SK-N-SH (cell line): ENCODE data around the gene HAT1. TPM values are rescaled to one million over a fixed set of nuclear protein-coding genes. Genes with fewer than 3 reads are reported as not detected.

Experiments
- CTCF ChIA-PET: fragments of 300-600, 350-600 bp; formaldehyde crosslinking; extraction: SDS; loops from one replicate; lab custom pipeline; 2021; lab: Yijun Ruan, JAX
- POLR2A ChIA-PET: fragments of 350-600 bp; sonication (Branson Sonifier 250); formaldehyde crosslinking; extraction: SDS; loops from one replicate; lab custom pipeline; 2020; ENCODE audit warnings: antibody characterized with exemption, inconsistent platforms; lab: Yijun Ruan, JAX
- DNase-seq: peaks from one replicate; pipeline ENCODE4 v3.0.0; 2012
- H2AFZ ChIP-seq: fragments of 200-600 bp; sonication (generic); 2 replicates; pipeline ENCODE4 v1.8.1; 2016; ENCODE audit warnings: antibody characterized with exemption, mild to moderate bottlenecking, low read depth
- H3F3A ChIP-seq: fragments of 200-600 bp; sonication (generic); replicated peaks from 2 replicates; pipeline ENCODE3; 2016; ENCODE audit warnings: antibody characterized with exemption, mild to moderate bottlenecking; ENCODE audit not compliant: insufficient read depth
- H3K27ac ChIP-seq, 2 experiments: fragments of 200-500 bp in 1 of 2; fragments of 200-600 bp in 1 of 2; sonication (Bioruptor generic) in 1 of 2; sonication (generic), shearing (Covaris generic) in 1 of 2; 2 replicates each; pipeline versions ENCODE4 v1.5.1 to v1.6.1; 2014 to 2016; ENCODE audit warnings: low read depth in 2 of 2, inconsistent platforms in 1 of 2, low read length in 1 of 2, mild to moderate bottlenecking in 1 of 2, mixed read lengths in 1 of 2
- H3K27me3 ChIP-seq: fragments of 200-600 bp; sonication (generic), shearing (Covaris generic); 2 replicates; pipeline ENCODE4 v1.6.1; 2016; ENCODE audit warnings: mixed run types; ENCODE audit not compliant: insufficient read depth
- H3K36me3 ChIP-seq, 2 experiments: fragments of 200-500 bp in 1 of 2; fragments of 200-600 bp in 1 of 2; sonication (Bioruptor generic) in 1 of 2; sonication (generic) in 1 of 2; replicated peaks in 1 of 2; 2 replicates each; pipeline versions ENCODE3 to v1.5.1; 2014 to 2016; ENCODE audit warnings: low read length in 1 of 2, mild to moderate bottlenecking in 1 of 2; ENCODE audit not compliant: insufficient read depth in 2 of 2, control insufficient read depth in 1 of 2
- H3K4me1 ChIP-seq, 2 experiments: fragments of 200-500 bp in 1 of 2; fragments of 200-600 bp in 1 of 2; sonication (Bioruptor generic) in 1 of 2; sonication (generic), shearing (Covaris generic) in 1 of 2; 2 replicates each; pipeline versions ENCODE4 v1.5.1 to v1.6.1; 2014 to 2016; ENCODE audit warnings: low read depth in 1 of 2, low read length in 1 of 2, mixed run types in 1 of 2; ENCODE audit not compliant: insufficient read depth in 2 of 2, control insufficient read depth in 1 of 2
- H3K4me2 ChIP-seq: fragments of 200-600 bp; sonication (generic), shearing (Covaris generic); 2 replicates; pipeline ENCODE4 v1.6.1; 2017; ENCODE audit warnings: mixed run types
- H3K4me3 ChIP-seq, 2 experiments: fragments of 200-500 bp in 1 of 2; fragments of 200-600 bp in 1 of 2; sonication (Bioruptor generic) in 1 of 2; sonication (generic), shearing (Covaris generic) in 1 of 2; 2 replicates each; pipeline versions ENCODE4 v1.5.1 to v1.8.1; 2014 to 2016; ENCODE audit warnings: low read depth in 2 of 2, inconsistent platforms in 1 of 2, low read length in 1 of 2, mild to moderate bottlenecking in 1 of 2, mixed read lengths in 1 of 2, moderate library complexity in 1 of 2
- H3K79me2 ChIP-seq: fragments of 200-600 bp; sonication (generic); 2 replicates; pipeline ENCODE4 v1.8.1; 2017; ENCODE audit warnings: mild to moderate bottlenecking; ENCODE audit not compliant: insufficient read depth
- H3K9ac ChIP-seq: fragments of 200-600 bp; sonication (generic); 2 replicates; pipeline ENCODE4 v1.6.1; 2017; ENCODE audit warnings: mixed run types
- H3K9me2 ChIP-seq: fragments of 200-600 bp; sonication (generic); 2 replicates; pipeline ENCODE4 v1.6.1; 2017; ENCODE audit warnings: mixed run types
- H3K9me3 ChIP-seq: fragments of 200-600 bp; sonication (generic); 2 replicates; pipeline ENCODE4 v1.6.1; 2017; ENCODE audit warnings: mixed run types, mild to moderate bottlenecking, moderate library complexity
- H4K20me1 ChIP-seq: fragments of 200-600 bp; sonication (generic); 2 replicates; pipeline ENCODE4 v1.6.1; 2017; ENCODE audit warnings: mild to moderate bottlenecking, mixed run types; ENCODE audit not compliant: insufficient read depth
- CHD2 ChIP-seq: fragments of 150-350 bp; IDR thresholded peaks from 2 replicates; pipeline ENCODE4 v1.6.1; 2018; ENCODE audit warnings: low read length; ENCODE audit not compliant: partially characterized antibody
- FOXM1 ChIP-seq: IDR thresholded peaks from 2 replicates; pipeline ENCODE4 v1.4.0; 2012; ENCODE audit warnings: low read depth, mild to moderate bottlenecking
- GABPA ChIP-seq: IDR thresholded peaks from 2 replicates; pipeline ENCODE4 v1.4.0; 2012; ENCODE audit warnings: low read depth, mild to moderate bottlenecking
- GATA2 ChIP-seq: sonication (generic); formaldehyde crosslinking; IDR thresholded peaks from 2 replicates; pipeline ENCODE4 v1.5.0; 2020; ENCODE audit warnings: mild to moderate bottlenecking, missing genetic modification reagents
- MEF2A ChIP-seq: IDR thresholded peaks from 2 replicates; pipeline ENCODE4 v1.4.0; 2012; ENCODE audit warnings: low read depth, borderline replicate concordance
- NFIC ChIP-seq: IDR thresholded peaks from 2 replicates; pipeline ENCODE4 v1.4.0; 2012; ENCODE audit warnings: borderline replicate concordance
- NRF1 ChIP-seq: IDR thresholded peaks from 2 replicates; pipeline ENCODE4 v1.6.1; 2012; ENCODE audit warnings: low read depth, mild to moderate bottlenecking, low read length
- RCOR1 ChIP-seq: fragments of 150-350 bp; IDR thresholded peaks from 2 replicates; pipeline ENCODE4 v1.6.1; 2017; ENCODE audit warnings: antibody characterized with exemption, low read length
- RXRA ChIP-seq: IDR thresholded peaks from 2 replicates; pipeline ENCODE4 v1.4.0; 2012; ENCODE audit warnings: low read depth, mild to moderate bottlenecking, borderline replicate concordance
- SMC3 ChIP-seq: IDR thresholded peaks from 2 replicates; pipeline ENCODE4 v1.6.1; 2012; ENCODE audit warnings: low read depth, low read length, improper control_type of control experiment
- TAF1 ChIP-seq: IDR thresholded peaks from 2 replicates; pipeline ENCODE4 v1.6.1; 2012; ENCODE audit warnings: low read depth, mild to moderate bottlenecking, low read length, moderate library complexity, borderline replicate concordance
- YY1 ChIP-seq: IDR thresholded peaks from 2 replicates; pipeline ENCODE4 v1.4.0; 2012; ENCODE audit warnings: low read depth, mild to moderate bottlenecking
- WGBS: methylation state at CpG from one replicate; pipeline ENCODE4 v1.1.6; 2017; ENCODE audit warnings: low lambda C conversion rate; 5-methylcytosine and 5-hydroxymethylcytosine counted together
- polyA plus RNA-seq, 3 experiments: library from polyadenylated mRNA; depleted of rRNA; stranded (reverse); fragments of >200 nt; gene quantifications; 2 replicates each; pipeline ENCODE4 v1.2.3, GENCODE V29; 2012
- TF ChIP-seq, protein P1 (sequence below): fragments of 150-350 bp; IDR thresholded peaks from 2 replicates; pipeline ENCODE4 v1.6.1; 2017; ENCODE audit warnings: antibody characterized with exemption, low read length, low read depth, borderline replicate concordance
- TF ChIP-seq, protein P2 (sequence below): fragments of 200-600 bp; sonication (generic); IDR thresholded peaks from 2 replicates; pipeline ENCODE4 v1.6.1; 2017; ENCODE audit warnings: antibody characterized with exemption, mild to moderate bottlenecking, moderate library complexity
- TF ChIP-seq, protein P3 (sequence below): IDR thresholded peaks from 2 replicates; pipeline ENCODE4 v1.6.1; 2012; ENCODE audit warnings: mild to moderate bottlenecking, low read depth, low read length, moderate library complexity

HAT1 gene
- polyA plus RNA-seq, 1 of the 3 experiments (the other 2 are of a cell fraction), result 18.6 TPM

DNA sequence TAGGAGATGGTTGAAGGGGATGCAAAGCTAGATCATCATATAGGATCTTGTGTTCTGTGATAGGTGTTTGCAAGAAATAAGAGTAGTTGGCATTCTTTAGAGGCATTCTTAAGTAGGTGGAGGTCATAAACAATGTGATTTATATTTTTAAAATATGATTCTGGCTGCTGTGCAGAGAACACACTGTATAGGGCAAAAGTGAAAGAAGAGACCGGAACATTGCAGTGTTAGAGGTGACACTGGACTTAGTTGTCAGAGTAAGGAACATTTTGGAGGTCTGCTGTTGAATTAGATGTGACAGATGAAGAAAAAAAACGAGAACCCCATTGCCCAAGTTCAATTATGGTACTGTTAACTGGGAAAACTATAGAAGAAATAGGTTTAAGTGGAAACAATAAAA lies 37.7 kb downstream of the HAT1 start:
- Histone ChIP-seq H4K20me1 (no peaks in the 10 kb centered on the region), H3K9me3 (no peaks in the 10 kb centered on the region), H3K9ac (no peak overlapping the region), H3K27me3 (no peaks in the 10 kb centered on the region), H3K9me2 (no peaks in the 10 kb centered on the region), H3K36me3 (peaks cover 0 to 7% of the 10 kb centered on the region in 2 experiments), H3K4me2 (no peak overlapping the region), H3K27ac (no peak overlapping the region), H2AFZ (no peak overlapping the region)
- no peak for DNase-seq
- POLR2A ChIA-PET, result no interaction called here
- WGBS, result 90% methylated on average over 2 of the region's 2 CpGs
- TF ChIP-seq RXRA, result no peak
- TF ChIP-seq, all 33 proteins: peak for 0
- Histone ChIP-seq H3K79me2 (peaks cover 10% of the 10 kb centered on the region; the same call in 1 of the 2 replicates), H3F3A (no peaks in the 10 kb centered on the region), H3K4me1 (no peaks in the 10 kb centered on the region; a peak in 1 of 4 replicates), H3K4me3 (no peak overlapping the region)
- CTCF ChIA-PET, result no interaction called here

DNA sequence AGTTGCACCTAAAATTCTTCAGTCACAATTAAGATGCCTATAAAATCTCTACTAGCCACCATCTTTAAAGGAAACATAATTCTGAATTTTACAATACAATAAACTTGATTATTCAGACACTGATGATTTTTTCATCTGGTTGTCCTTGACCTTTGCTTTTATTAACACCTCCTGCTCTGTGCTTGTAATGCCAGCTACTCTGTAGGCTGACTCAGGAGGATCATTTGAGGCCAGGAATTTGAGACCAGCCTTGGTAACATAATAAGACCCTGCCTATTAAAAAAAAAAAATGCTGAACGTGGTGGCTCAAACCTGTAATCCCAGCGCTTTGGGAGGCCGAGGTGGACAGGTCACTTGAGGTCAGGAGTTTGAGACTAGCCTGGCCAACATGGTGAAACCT lies 38.3 kb downstream of the HAT1 start:
- H3K4me3 ChIP-seq, result no peak overlapping the region
- peaks cover 3 to 4% of the 10 kb centered on the region in 2 experiments for H3K36me3 ChIP-seq
- no peak overlapping the region for H3K4me2 ChIP-seq
- no peaks in the 10 kb centered on the region for H3K27me3 ChIP-seq
- WGBS, result 95% methylated on average over 3 of the region's 3 CpGs
- POLR2A ChIA-PET, result no interaction called here
- DNase-seq, result no peak
- peaks cover 10% of the 10 kb centered on the region; the same call in 1 of the 2 replicates for H3K79me2 ChIP-seq
- H3K9me2 ChIP-seq, result no peaks in the 10 kb centered on the region
- H2AFZ ChIP-seq, result no peak overlapping the region
- no peak for TF ChIP-seq RCOR1
- TF ChIP-seq, protein P1, sequence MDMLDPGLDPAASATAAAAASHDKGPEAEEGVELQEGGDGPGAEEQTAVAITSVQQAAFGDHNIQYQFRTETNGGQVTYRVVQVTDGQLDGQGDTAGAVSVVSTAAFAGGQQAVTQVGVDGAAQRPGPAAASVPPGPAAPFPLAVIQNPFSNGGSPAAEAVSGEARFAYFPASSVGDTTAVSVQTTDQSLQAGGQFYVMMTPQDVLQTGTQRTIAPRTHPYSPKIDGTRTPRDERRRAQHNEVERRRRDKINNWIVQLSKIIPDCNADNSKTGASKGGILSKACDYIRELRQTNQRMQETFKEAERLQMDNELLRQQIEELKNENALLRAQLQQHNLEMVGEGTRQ, result no peak
- TF ChIP-seq, protein P2, sequence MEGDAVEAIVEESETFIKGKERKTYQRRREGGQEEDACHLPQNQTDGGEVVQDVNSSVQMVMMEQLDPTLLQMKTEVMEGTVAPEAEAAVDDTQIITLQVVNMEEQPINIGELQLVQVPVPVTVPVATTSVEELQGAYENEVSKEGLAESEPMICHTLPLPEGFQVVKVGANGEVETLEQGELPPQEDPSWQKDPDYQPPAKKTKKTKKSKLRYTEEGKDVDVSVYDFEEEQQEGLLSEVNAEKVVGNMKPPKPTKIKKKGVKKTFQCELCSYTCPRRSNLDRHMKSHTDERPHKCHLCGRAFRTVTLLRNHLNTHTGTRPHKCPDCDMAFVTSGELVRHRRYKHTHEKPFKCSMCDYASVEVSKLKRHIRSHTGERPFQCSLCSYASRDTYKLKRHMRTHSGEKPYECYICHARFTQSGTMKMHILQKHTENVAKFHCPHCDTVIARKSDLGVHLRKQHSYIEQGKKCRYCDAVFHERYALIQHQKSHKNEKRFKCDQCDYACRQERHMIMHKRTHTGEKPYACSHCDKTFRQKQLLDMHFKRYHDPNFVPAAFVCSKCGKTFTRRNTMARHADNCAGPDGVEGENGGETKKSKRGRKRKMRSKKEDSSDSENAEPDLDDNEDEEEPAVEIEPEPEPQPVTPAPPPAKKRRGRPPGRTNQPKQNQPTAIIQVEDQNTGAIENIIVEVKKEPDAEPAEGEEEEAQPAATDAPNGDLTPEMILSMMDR, result no peak
- no peak for TF ChIP-seq MEF2A
- no peak for TF ChIP-seq NRF1
- TF ChIP-seq SMC3, result no peak
- TF ChIP-seq, protein P3, sequence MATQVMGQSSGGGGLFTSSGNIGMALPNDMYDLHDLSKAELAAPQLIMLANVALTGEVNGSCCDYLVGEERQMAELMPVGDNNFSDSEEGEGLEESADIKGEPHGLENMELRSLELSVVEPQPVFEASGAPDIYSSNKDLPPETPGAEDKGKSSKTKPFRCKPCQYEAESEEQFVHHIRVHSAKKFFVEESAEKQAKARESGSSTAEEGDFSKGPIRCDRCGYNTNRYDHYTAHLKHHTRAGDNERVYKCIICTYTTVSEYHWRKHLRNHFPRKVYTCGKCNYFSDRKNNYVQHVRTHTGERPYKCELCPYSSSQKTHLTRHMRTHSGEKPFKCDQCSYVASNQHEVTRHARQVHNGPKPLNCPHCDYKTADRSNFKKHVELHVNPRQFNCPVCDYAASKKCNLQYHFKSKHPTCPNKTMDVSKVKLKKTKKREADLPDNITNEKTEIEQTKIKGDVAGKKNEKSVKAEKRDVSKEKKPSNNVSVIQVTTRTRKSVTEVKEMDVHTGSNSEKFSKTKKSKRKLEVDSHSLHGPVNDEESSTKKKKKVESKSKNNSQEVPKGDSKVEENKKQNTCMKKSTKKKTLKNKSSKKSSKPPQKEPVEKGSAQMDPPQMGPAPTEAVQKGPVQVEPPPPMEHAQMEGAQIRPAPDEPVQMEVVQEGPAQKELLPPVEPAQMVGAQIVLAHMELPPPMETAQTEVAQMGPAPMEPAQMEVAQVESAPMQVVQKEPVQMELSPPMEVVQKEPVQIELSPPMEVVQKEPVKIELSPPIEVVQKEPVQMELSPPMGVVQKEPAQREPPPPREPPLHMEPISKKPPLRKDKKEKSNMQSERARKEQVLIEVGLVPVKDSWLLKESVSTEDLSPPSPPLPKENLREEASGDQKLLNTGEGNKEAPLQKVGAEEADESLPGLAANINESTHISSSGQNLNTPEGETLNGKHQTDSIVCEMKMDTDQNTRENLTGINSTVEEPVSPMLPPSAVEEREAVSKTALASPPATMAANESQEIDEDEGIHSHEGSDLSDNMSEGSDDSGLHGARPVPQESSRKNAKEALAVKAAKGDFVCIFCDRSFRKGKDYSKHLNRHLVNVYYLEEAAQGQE, result no peak
- TF ChIP-seq NFIC, result no peak
- no peak for TF ChIP-seq GABPA
- TF ChIP-seq CHD2, result no peak
- TF ChIP-seq GATA2 (CRISPR knock-in tag), result no peak
- TF ChIP-seq TAF1, result no peak
- TF ChIP-seq YY1, result no peak
- no peak for TF ChIP-seq FOXM1
- no peaks in the 10 kb centered on the region for H3K9me3 ChIP-seq
- no peaks in the 10 kb centered on the region; a peak in 1 of 4 replicates for H3K4me1 ChIP-seq
- CTCF ChIA-PET, result interaction anchor here (1.1 kb wide), 1 partner anchor 9 kb away, joined by 4 read pairs; no protein-coding TSS in a partner anchor
- no peaks in the 10 kb centered on the region for H4K20me1 ChIP-seq
- H3F3A ChIP-seq, result no peaks in the 10 kb centered on the region
- no peak overlapping the region for H3K9ac ChIP-seq
- H3K27ac ChIP-seq, result no peak overlapping the region
